Calu3 (cell line): Measurements from ENCODE around the gene PTPRG. TPM values are rescaled to one million over a fixed set of nuclear protein-coding genes. Genes with fewer than 3 reads are reported as not detected.

Source experiments
- BruUV-seq: library from RNA; stranded (reverse); fragments of 400-500 nt; replicated peaks from 2 replicates; lab custom pipeline; 2021; lab: Mats Ljungman, UMichigan
- CTCF ChIA-PET: fragments of 300-600 bp; sonication (Branson Sonifier 250); formaldehyde crosslinking; loops from one replicate; lab custom pipeline; 2022; ENCODE audit warnings: antibody characterized with exemption; lab: Charles Lee
- DNase-seq: peaks from one replicate; pipeline ENCODE4 v3.0.0; 2022
- H3K27ac Mint-ChIP-seq: one replicate; pipeline ENCODE4 v1.8.0; 2022; ENCODE audit warnings: mixed read lengths; ENCODE audit not compliant: unreplicated experiment
- H3K27me3 Mint-ChIP-seq: one replicate; pipeline ENCODE4 v1.8.0; 2022; ENCODE audit warnings: mixed read lengths; ENCODE audit not compliant: unreplicated experiment
- H3K36me3 Mint-ChIP-seq: one replicate; pipeline ENCODE4 v1.8.0; 2022; ENCODE audit warnings: mild to moderate bottlenecking, moderate library complexity, mixed read lengths; ENCODE audit not compliant: insufficient read depth, unreplicated experiment
- H3K4me1 Mint-ChIP-seq: one replicate; pipeline ENCODE4 v1.8.0; 2022; ENCODE audit warnings: mild to moderate bottlenecking, low read depth, mixed read lengths; ENCODE audit not compliant: unreplicated experiment
- H3K4me3 Mint-ChIP-seq: one replicate; pipeline ENCODE4 v1.8.0; 2022; ENCODE audit warnings: mild to moderate bottlenecking, low read depth, moderate library complexity, mixed read lengths; ENCODE audit not compliant: unreplicated experiment
- H3K9me3 Mint-ChIP-seq: one replicate; pipeline ENCODE4 v1.8.0; 2022; ENCODE audit warnings: low read depth, mixed read lengths; ENCODE audit not compliant: unreplicated experiment
- intact Hi-C: fragments of 100-400 bp; cut with micrococcal nuclease; formaldehyde crosslinking; loops from one replicate; pipeline ENCODE4 v1.10.0; 2022; ENCODE audit not compliant: unreplicated experiment
- total RNA-seq: library from RNA; stranded (reverse); gene quantifications from 2 replicates; pipeline ENCODE4 v1.2.3, GENCODE V29; 2022
- TF ChIP-seq, protein P1 (sequence below): fragments of 200-600 bp; IDR thresholded peaks from one replicate; pipeline ENCODE4 v1.8.0; 2022; ENCODE audit warnings: antibody characterized with exemption; ENCODE audit not compliant: unreplicated experiment

The PTPRG gene
- total RNA-seq, 1 experiment from 2014 or later: 0.35 TPM

DNA sequence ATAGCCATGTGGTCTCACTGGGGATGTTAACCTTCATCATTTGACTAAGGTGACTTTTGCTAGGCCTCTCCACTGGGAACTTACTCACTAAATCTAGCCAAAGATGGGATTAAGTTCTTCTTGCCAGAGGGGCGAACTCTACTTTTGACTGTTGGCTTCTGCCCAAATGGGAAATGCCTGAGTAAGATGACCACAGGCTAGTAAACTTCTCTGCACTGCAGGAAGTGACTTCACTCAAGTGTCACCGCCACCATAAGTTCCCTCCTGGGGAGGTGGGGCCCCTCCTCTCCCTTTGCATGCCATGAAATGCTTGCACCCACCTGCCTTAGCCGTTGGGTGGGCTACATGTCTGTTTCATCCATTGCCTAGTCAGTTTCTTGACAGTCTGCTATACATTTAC is 423.6 kb downstream of the PTPRG start:
- no TSS peak for BruUV-seq
- peaks cover 3% of the 10 kb centered on the region for H3K9me3 Mint-ChIP-seq
- CTCF ChIA-PET: no interaction called here
- DNase-seq: no peak
- H3K36me3 Mint-ChIP-seq: no peaks in the 10 kb centered on the region
- H3K4me3 Mint-ChIP-seq: no peak overlapping the region
- H3K27me3 Mint-ChIP-seq: no peaks in the 10 kb centered on the region
- TF ChIP-seq, protein P1, sequence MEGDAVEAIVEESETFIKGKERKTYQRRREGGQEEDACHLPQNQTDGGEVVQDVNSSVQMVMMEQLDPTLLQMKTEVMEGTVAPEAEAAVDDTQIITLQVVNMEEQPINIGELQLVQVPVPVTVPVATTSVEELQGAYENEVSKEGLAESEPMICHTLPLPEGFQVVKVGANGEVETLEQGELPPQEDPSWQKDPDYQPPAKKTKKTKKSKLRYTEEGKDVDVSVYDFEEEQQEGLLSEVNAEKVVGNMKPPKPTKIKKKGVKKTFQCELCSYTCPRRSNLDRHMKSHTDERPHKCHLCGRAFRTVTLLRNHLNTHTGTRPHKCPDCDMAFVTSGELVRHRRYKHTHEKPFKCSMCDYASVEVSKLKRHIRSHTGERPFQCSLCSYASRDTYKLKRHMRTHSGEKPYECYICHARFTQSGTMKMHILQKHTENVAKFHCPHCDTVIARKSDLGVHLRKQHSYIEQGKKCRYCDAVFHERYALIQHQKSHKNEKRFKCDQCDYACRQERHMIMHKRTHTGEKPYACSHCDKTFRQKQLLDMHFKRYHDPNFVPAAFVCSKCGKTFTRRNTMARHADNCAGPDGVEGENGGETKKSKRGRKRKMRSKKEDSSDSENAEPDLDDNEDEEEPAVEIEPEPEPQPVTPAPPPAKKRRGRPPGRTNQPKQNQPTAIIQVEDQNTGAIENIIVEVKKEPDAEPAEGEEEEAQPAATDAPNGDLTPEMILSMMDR: no peak
- no peak overlapping the region for H3K27ac Mint-ChIP-seq
- H3K4me1 Mint-ChIP-seq: no peaks in the 10 kb centered on the region
- intact Hi-C loops: no loop called here

DNA sequence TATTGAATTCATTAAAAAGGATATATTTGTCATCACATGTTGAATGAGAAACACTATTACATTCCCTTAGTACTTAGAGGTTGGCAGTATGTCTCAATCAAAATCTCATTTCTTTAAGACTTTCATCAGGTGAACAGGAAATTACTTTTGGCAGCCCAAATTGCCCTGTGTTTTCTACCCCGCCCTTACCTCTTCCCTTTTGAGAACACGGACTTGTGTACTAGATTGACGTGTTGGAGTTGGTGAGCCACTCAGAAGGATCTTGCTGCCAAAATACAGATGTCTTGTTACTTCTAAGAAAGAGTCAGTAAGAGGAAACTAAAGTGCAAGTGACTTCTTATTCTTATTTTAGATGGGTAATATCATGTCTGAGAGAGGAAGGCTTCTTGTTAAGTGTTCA is 425.1 kb downstream of the PTPRG start:
- no peaks in the 10 kb centered on the region for H3K4me1 Mint-ChIP-seq
- no peaks in the 10 kb centered on the region for H3K27me3 Mint-ChIP-seq
- no peaks in the 10 kb centered on the region for H3K36me3 Mint-ChIP-seq
- no peak overlapping the region for H3K4me3 Mint-ChIP-seq
- TF ChIP-seq, protein P1: no peak
- DNase-seq: no peak
- H3K27ac Mint-ChIP-seq: no peak overlapping the region
- CTCF ChIA-PET: no interaction called here
- intact Hi-C loops: no loop called here
- H3K9me3 Mint-ChIP-seq: peaks cover 3% of the 10 kb centered on the region
- BruUV-seq: no TSS peak

DNA sequence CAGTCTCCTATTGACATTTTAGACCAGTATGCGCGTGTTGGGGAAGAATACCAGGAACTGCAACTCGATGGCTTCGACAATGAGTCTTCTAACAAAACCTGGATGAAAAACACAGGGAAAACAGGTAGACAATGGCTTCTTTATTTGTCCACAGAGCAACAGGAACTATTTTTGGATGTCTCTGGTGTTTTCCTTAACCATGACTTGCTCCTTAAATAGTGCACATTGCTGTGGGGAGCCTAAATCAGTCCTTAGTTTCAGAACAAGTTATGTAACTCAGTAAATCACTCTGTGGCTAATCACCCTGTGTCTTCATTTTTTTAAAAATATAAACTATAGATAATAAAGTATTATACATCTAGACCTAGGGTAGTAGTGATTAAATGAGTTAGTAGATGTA is 428.3 kb downstream of the PTPRG start:
- no peak overlapping the region for H3K27ac Mint-ChIP-seq
- peaks cover 4% of the 10 kb centered on the region for H3K9me3 Mint-ChIP-seq
- CTCF ChIA-PET: no interaction called here
- no peaks in the 10 kb centered on the region for H3K4me1 Mint-ChIP-seq
- no peaks in the 10 kb centered on the region for H3K27me3 Mint-ChIP-seq
- H3K4me3 Mint-ChIP-seq: no peak overlapping the region
- intact Hi-C loops: no loop called here
- no peaks in the 10 kb centered on the region for H3K36me3 Mint-ChIP-seq
- no peak for DNase-seq
- no TSS peak for BruUV-seq
- TF ChIP-seq, protein P1: no peak

DNA sequence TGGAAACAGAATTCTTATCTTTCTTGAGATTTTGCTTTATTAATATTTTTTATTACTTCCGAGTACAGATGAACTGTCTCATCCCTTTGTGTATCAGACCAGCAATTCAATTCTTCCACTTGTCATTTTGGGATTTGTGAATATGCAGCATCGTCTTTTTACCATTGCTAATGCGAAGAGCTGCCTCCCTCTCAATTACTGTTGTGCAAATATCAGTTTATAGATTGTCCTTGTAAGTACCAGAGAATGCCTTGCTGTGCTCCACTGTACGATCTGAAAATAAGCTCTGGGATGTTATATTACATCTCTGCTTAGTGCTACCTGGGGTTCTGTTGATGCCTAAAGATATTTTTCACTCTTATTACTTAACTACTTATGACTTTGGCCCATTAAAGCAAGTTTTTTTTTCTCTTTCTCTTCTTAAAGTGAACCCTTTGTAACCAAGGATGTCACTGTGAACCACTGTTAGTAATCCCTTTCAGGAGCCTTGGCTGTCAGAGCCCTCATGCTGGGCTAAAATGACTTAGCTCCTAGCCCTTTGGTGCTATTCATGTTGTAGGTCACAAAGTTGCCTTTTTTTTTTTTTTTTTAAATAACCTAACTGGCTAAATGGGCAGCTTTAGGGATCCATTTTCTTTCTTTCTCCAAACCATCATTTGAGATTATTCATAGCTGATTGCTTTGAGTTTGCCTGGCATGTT is 429.1 kb downstream of the PTPRG start:
- CTCF ChIA-PET: no interaction called here
- intact Hi-C loops: no loop called here
- no peak overlapping the region for H3K27ac Mint-ChIP-seq
- BruUV-seq: no TSS peak
- H3K36me3 Mint-ChIP-seq: no peaks in the 10 kb centered on the region
- H3K4me3 Mint-ChIP-seq: no peak overlapping the region
- H3K4me1 Mint-ChIP-seq: no peaks in the 10 kb centered on the region
- no peak for DNase-seq
- peaks cover 3% of the 10 kb centered on the region for H3K9me3 Mint-ChIP-seq
- TF ChIP-seq, protein P1: no peak
- H3K27me3 Mint-ChIP-seq: no peaks in the 10 kb centered on the region
